Measurements from ENCODE around the gene LCE1B.

The LCE1B gene, protein sequence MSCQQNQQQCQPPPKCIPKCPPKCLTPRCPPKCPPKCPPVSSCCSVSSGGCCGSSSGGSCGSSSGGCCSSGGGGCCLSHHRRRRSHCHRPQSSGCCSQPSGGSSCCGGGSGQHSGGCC

DNA sequence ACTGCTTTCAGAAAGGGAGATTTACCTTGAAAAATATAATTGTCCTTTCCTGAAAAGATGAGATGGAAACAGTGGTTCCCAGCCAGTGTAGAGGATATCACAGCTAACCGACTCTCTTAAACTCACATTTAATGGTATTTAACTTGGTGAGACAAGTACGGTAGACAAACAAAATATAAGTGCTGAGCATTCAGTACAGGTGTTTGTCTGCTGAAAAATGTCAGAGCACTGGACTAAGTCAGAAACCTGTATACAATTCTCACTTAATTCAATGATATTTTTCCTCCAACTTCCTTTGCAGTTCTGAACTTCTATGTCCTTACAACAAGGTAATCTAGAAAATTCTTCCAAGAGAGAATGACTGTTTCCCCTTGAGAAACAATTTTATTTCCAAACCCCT, at the start of gene LCE1B:
LCE1B (plus strand) TSS at position 301 of the 400 bp plus-strand sequence. CDS start 476 bp downstream, outside the sequence.
- DNase-seq (ENCODE audit: low spot score) = no peak

GRCh38 chr1:152768847-152769533, 42.8 kb upstream of the LCE1B start:
- no peak for DNase-seq (ENCODE audit: low spot score)

DNA sequence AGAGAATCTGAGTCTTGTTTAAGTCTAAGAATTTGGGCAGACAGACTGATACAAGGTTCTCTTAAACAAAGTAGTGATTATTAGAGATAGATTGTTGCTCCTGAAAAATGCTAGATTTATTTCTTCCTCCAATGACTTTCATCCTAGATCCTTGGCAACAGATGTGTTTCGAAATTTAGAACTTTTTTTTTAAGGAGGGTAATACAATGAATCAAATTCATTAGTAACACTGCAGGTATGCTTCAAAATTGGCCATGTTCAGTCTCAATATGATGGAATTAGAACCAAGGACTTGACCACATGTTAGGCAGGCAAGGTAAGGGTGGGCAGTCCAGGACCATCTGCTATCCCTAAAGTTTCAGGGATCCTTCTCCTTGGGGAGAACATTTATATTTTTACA, 41.4 kb upstream of the LCE1B start:
- DNase-seq (ENCODE audit: low spot score) = no peak

GRCh38 chr1:152774875-152775274, 36.9 kb upstream of the LCE1B start, which contains the start of gene LCE1F:
TSS of gene LCE1F (plus strand) at chr1:152775140. CDS start at chr1:152776372, 1,232 bp downstream.
- DNase-seq (ENCODE audit: low spot score) = no peak

DNA sequence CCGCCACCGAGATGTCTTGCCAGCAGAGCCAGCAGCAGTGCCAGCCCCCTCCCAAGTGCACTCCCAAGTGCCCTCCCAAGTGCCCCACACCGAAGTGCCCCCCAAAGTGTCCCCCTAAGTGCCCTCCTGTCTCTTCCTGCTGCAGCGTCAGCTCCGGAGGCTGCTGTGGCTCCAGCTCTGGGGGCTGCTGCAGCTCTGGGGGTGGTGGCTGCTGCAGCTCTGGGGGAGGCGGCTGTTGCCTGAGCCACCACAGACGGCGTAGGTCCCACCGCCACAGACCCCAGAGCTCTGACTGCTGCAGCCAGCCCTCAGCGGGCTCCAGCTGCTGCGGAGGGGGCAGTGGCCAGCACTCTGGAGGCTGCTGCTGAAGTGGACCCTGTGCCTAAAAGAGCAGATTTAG, 35.4 kb upstream of the LCE1B start:
- DNase-seq (ENCODE audit: low spot score) = no peak

DNA sequence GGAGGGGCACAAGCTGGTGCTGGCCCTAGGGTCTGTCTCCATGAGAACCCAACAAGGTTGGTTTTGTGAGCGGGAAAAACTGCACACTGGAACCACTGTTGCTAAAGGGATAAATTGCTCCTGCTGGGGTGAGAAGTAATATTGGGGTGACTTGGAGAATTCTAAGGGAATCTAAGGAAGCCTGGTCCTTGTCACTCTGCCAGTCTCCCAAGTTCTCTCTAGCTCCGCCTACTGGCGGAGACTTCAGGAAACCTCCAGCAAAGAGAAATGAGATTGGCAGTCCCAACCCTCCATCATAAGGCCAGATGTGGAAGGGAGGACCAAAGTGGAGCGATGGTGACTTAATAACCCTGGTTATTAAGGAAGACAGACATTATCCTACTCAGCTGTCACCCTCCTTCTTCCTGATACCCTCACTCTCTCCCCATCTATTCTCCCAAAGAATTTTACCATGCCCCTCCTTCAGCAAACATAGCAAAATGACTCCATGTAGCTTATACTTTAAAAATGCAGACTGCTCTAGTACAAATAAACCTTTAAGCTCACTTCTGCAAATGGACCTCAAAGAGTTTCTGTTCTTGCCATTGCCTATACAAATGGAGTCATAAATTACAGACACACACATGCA, 34.1 kb upstream of the LCE1B start:
- DNase-seq (ENCODE audit: low spot score) = no peak

DNA sequence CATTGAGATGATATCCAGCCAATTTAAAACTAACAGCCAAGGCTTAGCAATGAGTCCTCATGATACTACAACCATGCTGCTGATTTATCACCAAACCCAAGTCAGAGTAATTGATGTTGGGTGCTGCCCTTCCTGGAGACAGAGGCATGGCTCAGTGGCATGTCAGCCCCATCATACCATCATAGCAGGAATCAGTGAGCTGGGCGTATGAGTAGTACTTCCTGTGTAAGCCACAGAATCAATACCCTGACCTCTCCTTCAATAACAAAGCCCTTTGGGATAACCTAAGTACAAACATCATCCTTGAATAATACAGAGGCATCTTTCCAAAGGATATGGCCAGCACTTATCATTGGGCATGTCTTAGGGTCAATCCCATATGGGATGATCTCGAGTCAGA, 28.7 kb upstream of the LCE1B start:
- no peak for DNase-seq (ENCODE audit: low spot score)

DNA sequence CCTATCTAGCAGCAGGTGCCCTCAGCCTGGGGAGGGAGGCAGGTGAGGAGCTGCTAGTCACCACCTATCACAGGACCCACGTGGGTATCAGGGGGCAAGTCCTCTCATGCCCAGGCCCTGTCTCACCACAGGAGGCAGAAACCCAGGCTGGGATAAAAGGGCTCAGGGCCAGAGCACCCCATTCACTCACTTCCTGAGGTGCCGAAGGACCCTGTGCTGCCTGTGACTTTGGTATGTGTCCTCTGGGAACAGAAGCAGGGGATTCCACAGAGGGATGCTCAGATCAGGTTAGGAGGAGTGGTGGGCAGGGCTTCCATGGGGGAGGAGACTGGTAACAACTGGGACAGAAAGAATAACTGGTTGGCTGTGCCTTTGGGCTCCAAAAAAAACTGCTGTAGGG, 25.7 kb upstream of the LCE1B start, which contains the start of gene LCE1E:
LCE1E (plus strand) TSS at position 181 of the 400 bp plus-strand sequence. CDS start 1,043 bp downstream, outside the sequence.
- peak; percentile 6 for DNase-seq (ENCODE audit: low spot score)

DNA sequence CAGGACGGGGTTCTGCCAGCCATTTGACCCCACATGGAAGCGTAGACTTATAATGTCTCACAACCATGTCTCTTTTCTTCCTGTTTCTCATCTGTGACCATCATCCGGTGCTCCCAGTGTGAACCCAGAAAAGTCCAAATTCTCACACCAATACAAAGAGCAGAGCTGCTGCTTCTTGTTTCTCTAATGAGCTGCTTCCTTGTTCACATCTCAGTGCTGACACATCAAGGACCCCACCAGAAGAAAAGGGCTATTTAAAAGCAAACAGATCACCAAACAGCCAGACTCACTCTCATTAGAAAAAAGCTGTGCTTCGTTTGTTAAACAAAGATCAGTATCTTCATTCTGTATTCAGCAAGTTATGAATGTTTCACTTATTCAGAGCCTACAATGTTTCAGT, 16.1 kb upstream of the LCE1B start:
- no peak for DNase-seq (ENCODE audit: low spot score)

GRCh38 chr1:152796421-152796820, 15.3 kb upstream of the LCE1B start, which contains the start of gene LCE1D:
TSS of gene LCE1D (plus strand) at chr1:152796721. CDS start at chr1:152797795, 1,074 bp downstream.
- DNase-seq (ENCODE audit: low spot score) = no peak

- DNase-seq (ENCODE audit: low spot score) = no peak
These were observed 10.4 kb upstream of the LCE1B start for GRCh38 chr1:152801333-152801732.

- DNase-seq (ENCODE audit: low spot score) = no peak
These were observed 5.2 kb upstream of the LCE1B start, which contains the start of gene LCE1C for GRCh38 chr1:152806576-152806975. TSS of gene LCE1C (minus strand) at chr1:152806651. CDS start at chr1:152805478, 1,173 bp downstream.

GRCh38 chr1:152811050-152811449, 721 bp upstream of the LCE1B start:
- no peak for DNase-seq (ENCODE audit: low spot score)

- DNase-seq (ENCODE audit: low spot score) = no peak
These were observed 5.5 kb downstream of the LCE1B start for GRCh38 chr1:152817309-152817708.

DNA sequence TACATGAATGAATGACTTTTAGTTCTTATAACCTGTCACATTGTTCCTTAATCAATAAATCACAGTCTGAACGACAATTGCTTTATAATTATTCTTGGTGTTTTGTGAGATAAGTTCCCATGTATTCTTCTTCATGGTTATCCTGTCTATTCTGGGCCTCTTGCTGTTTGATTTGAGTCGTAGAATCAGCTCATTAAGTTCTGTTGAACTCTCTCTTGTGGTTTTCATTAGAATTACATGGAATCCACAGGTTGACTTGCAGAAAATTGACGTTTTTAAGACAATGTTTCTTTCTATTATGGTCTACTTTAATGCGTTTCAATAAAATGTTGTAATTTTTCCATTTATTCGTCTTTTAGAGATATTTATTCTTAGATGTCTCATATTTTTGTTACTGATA, 11.5 kb downstream of the LCE1B start:
- DNase-seq (ENCODE audit: low spot score) = no peak

DNA sequence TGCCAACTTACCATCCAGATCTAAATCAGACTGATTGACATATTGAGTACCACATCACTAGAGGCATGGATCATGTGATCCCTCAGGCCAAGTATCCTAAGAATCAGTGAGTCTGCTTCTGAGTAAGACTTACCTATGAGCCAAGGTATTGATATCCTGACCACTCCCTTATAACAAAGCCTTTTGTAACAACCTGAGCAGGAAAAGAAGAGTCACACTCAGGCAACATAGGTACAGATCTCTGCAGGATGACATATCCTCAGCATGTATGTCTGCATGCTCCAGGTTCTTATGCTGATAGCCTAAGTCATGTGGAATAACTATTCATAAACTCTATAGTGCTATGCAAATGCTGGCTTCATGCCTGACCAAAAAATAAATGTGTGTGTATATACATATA, 13.2 kb downstream of the LCE1B start:
- no peak for DNase-seq (ENCODE audit: low spot score)

DNA sequence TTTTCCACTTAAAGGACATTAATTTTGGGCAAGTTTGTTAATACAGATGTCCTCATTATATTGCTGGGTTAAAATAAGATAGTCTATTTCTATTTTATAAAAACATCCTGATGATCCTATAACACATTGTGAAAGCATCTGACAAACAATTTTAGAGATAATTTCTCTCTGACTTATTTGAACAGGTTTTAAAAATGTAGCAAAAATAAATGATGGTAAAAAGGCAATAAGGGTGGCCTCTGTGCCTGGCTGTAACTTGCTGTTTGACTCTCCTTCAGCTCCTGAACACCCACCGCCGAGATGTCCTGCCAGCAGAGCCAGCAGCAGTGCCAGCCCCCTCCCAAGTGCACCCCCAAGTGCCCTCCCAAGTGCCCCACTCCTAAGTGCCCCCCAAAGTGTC, 15.4 kb downstream of the LCE1B start, which contains the start of gene LCE1A:
LCE1A (plus strand) TSS at position 301 of the 400 bp plus-strand sequence; CDS start at position 301, 0 bp downstream.
- DNase-seq (ENCODE audit: low spot score) = no peak

DNA sequence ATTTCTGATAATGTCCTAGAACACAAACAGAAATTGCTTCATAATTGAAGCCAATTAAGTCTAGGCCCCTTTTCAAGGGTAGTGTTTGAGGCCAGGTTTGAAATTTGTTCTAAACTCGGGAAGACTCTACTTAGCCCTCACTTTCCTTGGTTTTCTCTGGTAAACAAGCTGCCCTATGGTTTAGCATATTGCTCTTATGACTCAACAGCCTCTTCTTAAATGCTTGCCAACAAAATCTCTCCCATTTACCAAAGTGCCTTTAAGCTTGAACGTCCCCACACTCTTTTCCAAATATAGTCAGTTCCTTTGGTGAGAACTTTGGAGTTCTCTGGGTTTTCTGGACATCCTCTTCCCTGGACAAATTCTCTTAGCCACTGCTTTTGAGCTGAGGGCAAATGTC, 25.1 kb downstream of the LCE1B start:
- no peak for DNase-seq (ENCODE audit: low spot score)

GRCh38 chr1:152842556-152842955, 30.8 kb downstream of the LCE1B start, which contains the start of gene LCE6A:
TSS of gene LCE6A (plus strand) at chr1:152842856. CDS start at chr1:152843521, 665 bp downstream.
- no peak for DNase-seq (ENCODE audit: low spot score)

GRCh38 chr1:152855661-152856060, 43.9 kb downstream of the LCE1B start:
- DNase-seq (ENCODE audit: low spot score) = peak; percentile 34

- no peak for DNase-seq (ENCODE audit: low spot score)
These were observed 46.3 kb downstream of the LCE1B start for GRCh38 chr1:152858062-152858461.

GRCh38 chr1:152859696-152860095, 47.9 kb downstream of the LCE1B start, which contains the start of gene LCE7A:
TSS of gene LCE7A (plus strand) at chr1:152859996. CDS start at chr1:152860698, 702 bp downstream.
- DNase-seq (ENCODE audit: low spot score) = no peak

DNA sequence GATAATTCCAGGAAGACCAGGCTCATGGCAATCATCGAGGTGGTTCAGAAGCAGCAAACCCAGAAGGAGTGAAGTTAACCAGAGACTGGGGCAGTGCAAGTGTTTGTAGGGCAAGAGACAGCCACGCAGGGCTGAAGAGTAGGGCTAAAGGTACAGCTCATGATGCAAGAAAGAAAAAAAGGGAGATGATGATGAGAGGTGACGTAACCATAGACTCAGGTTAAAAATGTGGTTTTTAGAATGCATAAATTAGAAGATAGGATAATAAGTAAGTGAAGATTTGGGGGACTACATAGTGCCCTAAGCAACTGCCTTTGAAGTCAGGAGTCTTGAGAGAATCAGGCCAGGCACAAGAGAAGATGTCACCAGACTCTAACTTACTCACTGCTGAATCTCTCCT, 48.4 kb downstream of the LCE1B start:
- no peak for DNase-seq (ENCODE audit: low spot score)
